NCI-H82 treated with DMSO at 0.1 percent for 48 hours (cell line): ENCODE results near the gene LTF.
"Not testable (repeated sequence)": the region's sequence is repeated elsewhere in the genome, so short reads cannot be mapped to it uniquely, and the experiment has no call there.

ENCODE experiments used
- DNase-seq: peaks from one replicate; lab custom pipeline; 2025; ENCODE audit not compliant: unreplicated experiment; lab: John Stamatoyannopoulos, UW

The LTF gene

DNA sequence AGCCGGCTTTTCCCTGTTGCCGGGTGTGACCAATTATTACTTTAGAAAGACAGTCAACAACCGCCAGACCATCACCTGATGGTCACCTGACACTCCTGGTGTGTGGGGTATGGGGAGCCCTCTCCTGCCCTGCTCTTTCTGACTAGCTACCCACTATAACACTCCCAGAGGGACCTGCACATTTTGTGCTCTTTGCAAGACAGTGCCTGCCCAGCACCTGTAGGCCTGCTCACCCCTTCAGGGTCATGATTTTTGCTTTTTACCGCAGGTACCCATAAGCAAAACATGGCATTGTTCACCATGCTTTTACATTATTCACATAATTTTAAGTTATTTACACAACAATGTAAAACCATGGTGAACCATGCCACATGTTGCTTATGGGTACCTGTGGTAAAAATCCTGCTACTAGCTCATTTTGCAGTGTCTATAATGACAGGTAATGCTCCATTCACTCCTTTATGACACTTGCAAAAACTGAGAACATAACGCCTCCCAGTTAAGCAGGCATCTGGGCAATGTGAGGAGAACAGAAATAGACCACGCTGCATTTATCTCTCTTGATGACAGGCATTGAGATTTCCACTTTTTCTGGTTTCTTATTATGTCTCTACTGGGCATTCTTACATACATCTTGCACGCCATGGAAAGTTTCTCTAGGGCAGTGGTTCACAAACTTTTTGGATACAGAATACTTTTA, 47.7 kb downstream of the LTF start:
- no peak for DNase-seq

DNA sequence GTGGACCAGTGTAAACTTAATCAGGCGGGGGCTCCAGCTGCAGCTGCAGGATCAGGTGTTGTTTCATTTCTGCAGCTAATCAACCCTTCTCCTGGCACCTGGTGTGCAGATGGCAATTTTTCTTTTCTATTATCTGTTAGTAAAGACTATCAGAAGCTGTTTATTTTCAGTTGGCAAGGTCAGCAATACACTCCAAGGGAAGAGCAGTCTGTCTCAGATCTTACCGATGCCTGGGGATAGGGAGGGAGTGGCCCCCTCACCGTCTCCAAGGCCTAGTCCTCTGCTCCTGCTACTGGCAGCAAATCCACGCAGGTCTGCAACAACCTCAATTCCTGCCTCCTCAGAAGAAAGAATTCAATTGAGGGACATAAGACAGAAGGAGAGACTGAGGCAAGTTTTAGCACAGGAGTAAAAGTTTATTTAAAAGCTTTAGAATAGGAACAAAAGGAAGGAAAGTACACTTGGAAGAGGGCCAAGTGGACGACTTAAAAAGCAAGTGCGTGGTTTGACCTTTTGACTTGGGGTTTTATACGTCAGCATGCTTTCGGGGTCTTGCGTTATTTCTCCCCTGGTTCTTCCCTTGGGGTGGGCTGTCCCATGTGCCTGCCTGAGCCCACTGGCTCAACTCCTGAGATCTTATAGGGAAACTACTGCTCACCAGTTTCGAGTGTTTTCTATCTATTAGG, 48.4 kb downstream of the LTF start:
- DNase-seq: no peak

DNA sequence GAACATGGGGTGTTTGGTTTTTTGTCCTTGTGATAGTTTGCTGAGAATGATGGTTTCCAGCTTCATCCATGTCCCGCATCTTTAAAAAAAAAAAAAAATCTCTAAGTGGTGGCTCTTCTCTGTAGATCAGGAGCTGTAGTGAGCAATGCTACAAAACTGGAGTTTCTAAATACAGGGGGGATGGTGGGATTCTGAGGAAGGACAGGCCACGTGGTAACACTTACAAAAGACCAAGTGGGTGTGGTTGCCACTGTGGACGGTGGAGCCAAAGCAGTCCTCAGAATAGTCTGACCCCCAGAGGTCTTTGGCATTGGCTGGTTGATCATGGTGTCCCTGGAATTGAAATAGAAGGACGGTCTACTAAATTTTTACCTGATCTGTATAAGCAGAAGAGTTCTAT, 50.0 kb downstream of the LTF start:
- DNase-seq: no peak

DNA sequence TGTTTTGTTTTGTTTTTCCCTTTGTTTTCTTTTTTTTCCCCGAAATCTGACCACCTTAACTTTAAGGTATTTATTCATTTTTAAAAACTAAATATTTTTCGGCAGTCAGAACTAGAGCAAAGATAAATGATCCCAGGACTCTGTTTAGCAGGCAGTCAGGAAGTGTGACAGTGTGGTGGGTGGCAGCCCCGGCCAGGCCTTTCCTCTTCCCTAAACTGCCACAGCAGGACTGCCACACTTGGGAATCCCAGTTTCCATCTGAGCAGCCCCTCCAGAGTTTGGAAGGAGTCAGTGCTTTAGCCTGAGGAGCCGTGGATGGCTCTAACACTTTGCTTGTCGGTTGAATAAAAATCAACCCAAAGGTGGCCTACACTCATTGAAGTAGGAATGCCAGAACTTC, 50.8 kb downstream of the LTF start:
- DNase-seq: no peak

DNA sequence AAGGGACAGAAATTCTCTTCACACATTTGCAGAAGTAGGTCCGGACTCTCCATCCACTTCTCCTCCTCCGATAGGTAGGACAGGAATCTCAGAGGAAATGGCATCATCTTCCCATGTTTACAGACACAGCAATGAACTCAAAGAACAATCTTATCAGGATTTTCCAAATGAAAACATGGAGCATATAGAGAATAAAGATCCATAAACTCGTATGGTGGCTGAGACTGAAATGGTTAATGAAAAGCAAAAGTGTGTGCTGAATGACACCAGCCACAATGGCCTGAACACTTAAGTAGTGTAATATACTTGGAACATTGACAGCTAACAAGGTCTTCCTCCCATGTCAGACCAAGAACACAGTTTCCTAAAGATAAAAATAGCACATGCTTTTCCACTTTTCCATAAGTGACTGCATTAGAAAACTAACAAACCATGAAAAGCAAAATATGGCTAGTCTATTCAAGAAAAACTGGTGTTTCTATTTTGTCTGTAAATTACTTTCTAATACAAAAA, 51.9 kb downstream of the LTF start:
- DNase-seq: no peak

DNA sequence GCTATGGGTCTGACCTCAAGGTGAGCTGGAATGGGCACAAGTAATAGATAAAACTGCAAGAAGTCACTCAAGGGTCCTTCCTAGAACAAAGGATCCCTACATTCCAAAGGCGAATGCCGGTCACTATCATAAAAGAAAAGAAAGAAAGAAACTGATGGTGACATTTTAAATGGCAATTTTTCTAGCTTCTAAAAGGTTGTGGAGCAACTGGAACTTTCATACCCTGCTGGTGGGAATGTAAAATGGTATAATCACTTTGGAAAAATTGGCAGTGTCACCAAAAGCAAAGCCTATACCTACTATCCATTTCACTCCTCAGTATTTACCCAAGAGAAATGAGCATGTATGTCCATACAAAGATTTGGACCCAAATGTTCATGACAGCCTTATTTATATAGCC, 53.4 kb downstream of the LTF start:
- no peak for DNase-seq

DNA sequence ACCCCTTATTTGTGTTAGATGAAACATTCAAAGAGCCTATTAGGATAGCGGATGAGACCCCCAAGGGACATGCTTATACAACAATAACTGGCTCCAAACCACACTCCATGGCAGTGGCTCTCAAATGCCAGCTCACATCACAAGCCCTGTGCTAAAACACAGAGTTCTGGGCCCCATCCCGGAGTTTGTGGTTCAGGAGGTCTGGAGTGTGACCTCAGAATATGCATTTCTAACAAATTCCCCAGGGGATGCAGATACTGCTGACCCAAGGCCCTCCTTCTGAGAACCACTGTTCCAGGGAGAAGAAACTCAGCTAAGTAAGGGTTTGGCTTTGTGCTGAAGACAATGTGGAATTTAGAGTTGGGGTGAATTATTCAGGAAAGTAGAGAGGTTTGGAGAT, 54.0 kb downstream of the LTF start:
- no peak for DNase-seq

DNA sequence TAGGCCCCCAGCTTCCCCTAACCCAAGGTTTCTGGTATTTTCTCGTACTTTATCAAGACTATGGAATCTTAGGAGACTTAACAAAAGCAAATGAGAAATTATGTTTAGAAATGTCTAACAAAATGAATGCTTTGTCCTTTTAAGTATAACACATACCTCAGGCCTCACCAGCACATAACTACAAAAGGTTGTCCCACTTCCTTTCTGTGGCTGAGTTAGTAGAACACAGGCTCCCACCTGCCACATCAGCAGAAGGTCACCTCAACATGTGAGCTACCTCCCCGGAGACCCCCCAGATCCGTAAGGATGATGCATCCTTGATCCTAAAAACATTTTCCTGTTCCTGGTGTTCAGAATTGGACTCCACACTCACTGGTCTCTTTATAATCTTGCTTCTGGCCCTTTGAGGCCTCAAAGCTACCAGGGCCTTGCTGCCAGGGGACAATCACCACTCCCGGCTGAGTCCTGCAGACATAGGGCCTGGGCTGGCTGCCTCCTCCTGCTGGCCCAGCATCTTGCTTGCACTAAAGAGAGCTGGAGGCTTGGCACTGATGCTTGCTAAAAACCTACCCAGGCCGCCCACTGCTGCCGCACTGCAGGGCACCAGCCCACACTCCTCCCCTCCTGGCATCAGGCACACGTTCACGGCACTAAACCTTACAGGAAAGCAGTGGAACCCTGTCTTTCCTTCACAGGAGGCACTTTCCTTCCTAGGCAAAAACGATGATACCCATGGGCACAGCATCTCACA, 54.8 kb downstream of the LTF start:
- DNase-seq: no peak

DNA sequence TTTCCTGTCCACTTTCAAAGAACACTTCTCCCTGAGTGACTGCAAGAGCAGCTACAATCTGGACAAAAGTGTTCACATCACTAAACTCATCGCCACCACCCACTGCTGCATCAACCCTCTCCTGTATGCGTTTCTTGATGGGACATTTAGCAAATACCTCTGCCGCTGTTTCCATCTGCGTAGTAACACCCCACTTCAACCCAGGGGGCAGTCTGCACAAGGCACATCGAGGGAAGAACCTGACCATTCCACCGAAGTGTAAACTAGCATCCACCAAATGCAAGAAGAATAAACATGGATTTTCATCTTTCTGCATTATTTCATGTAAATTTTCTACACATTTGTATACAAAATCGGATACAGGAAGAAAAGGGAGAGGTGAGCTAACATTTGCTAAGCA, 55.9 kb downstream of the LTF start:
- DNase-seq: no peak

DNA sequence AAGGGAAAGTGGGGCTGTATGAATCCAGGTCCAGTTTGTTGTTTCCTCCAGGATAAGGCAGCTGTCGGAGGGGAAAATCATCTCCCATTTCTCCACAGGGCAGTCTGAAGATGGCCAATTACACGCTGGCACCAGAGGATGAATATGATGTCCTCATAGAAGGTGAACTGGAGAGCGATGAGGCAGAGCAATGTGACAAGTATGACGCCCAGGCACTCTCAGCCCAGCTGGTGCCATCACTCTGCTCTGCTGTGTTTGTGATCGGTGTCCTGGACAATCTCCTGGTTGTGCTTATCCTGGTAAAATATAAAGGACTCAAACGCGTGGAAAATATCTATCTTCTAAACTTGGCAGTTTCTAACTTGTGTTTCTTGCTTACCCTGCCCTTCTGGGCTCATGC, 56.7 kb downstream of the LTF start:
- no peak for DNase-seq

DNA sequence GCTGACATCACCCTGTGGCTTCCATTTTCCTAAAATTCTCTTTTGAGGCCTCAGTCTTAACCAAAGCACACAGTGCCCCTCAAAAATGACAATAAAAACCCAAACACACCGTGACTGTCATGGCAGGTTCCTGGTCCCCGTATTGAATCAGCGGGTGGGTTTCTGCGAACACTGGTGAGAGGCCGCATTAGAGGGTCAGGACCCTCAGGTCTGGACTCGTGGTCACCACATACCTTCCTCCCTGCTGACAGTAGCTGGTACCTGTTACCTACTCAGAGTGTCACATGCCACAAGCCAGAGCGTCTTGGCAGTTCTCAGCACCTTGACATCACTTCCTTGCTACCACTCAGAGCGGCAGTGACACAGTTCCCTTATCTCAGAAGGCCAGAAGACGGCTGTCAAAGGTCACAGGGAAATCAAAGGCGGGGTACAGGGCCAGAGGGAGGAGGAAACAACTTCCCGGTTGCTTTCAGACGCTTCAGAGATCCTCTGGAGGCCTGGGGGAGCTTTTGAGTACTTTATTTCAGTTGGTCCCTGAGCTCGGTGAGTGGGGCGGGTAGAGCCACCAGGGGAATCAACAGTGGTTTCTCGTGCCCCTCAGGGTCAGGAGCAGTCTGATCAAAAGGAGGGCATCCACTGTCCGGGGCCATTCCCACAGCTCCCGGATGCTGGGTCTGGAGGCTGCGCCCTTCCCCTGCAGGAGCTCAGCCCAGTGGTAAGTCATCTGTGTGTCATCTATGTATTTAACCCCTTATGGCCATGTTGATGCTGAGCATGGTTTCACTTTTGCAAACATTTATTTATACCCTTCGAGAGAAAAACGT, 57.7 kb downstream of the LTF start, which contains the start of the genes CCR5AS and CCRL2:
Gene CCR5AS, minus strand, starts transcription at position 279 of the 824 bp plus-strand sequence.
Gene CCRL2, plus strand, starts transcription at position 472 of the 824 bp plus-strand sequence. CDS start 821 bp downstream, outside the sequence.
- DNase-seq: no peak

DNA sequence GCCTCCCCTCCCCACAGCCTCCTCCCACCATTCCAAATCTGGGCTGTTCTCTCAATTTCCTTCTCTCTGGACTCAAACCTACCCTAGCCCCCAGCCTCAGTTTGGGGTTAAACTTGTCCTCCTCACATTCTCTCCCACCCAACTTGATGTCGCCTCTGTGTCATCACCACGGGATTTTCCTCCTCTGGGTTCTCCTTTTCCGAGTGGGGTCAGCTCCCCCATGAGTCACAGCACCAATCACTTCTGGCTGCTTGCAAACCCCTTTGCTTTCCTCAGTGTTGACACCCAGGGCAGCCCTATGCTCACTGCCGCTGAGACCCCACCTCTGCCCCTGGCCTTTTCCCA, 58.3 kb downstream of the LTF start:
- DNase-seq: no peak

DNA sequence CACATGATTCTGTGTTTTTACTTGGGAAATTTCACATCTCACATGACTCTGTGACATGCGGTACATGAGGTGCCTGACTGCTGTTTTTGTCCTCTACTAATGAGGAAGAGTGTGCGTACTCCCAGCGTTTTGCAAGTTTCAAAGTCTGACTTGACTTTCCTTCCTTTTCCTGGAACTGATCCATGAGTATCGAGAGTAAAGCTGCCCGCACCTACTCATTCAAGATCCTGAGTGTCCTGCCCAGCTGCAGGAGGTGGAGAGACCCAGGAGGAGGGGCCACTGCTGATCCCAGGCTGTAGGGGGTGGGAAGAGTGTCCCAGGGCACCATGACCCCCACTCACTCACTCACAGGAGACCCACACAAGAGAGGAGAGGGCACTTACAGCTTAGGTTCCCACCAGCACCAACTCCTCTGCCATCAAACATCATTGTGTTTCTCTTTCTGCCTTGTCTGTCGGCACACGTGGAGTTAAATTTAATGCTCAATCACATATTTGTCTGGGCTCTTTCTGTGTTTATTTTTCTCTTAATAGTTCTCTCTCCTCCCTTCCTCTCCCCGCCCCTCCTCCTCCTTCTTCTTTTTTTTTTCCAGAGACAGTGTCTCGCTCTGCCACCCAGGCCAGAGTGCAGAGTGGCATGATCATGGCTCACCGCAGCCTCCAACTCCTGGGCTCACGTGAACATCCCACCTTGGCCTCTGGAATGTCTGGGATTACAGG, 59.2 kb downstream of the LTF start:
- DNase-seq: no peak

DNA sequence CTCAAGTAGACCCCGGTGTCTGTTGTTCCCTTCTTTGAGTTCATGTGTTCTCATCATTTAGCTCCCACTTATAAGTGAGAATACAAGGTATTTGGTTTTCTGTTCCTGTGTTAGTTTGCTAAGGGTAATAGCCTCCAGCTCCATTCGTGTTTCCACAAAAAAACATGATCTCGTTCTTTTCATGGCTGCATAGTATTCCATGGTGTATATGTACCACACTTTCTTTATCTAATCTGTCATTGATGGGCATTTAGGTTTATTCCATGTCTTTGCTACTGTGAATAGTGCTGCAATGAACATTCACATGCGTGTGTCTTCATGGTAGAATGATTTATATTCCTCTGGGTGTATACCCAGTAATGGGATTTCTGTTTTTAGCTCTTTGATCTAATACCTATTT, 61.8 kb downstream of the LTF start:
- not testable (repeated sequence) for DNase-seq

DNA sequence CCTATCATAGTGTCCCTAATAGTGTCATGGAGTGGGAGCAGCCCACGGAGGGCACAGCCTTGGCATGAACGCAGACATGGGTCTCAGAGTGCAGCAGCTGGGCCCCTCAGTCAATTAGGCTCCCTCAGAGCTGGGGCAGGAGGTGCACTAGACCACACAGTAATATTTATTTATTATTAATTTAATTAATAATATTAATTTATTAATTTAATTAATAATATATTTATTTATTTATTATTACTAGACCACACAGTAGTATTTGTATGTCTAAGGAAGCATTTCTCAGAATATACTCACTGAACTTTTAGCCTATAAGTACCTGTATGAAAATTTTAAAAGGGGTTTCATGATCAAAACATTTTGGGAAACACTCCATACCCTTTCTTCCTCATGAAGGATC, 63.1 kb downstream of the LTF start:
- no peak for DNase-seq

DNA sequence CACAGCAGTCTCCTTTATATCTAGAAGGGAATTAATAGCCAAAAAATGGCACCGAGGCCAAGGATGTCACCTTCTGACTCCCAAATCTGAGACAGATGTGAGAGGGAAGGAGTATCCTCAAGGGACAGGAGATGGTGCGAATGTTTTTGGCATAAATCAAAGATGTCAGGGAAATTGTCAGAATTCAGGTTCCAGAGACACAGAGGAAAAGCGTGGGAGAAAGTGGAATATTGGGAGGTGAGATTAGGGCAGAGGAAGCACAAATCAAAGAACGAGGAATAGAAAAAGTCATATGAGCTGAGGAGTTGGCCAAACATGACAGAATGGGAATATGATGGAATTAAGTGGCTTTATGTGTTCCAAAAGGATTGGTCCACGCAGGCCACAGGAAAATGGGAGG, 63.9 kb downstream of the LTF start:
- DNase-seq: no peak

DNA sequence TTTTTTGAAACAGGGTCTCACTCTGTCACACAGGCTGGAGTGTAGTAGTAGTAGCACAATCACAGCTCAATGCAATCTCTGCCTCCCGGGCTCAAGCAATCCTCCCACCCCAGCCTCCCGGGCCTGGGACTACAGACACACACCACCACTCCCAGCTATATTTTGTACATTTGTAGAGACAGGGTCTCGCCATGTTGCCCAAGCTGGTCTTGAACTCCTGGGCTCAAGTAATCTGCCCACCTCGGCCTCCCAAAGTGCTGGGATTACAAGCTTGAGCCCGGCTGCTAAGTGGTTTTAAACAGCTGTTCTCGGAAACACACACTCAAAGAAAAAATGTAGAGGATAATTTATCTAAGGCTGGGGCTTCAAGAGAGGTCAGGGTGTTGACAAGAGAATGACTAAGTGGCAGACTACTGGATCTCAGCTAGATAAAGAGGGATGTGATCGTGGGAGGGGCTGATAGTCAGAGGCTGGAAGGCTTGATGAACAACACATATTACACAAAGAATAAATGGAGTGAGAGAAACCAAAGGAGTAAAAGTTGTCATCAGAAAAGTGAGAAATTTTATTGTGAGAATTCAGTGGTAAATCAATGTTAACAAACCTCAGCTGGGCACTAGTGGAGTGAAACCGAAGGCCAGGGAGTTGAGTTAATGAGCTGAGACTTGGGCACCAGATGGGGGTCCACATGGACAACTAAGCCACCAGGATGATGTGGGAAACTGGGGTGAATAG, 64.5 kb downstream of the LTF start:
- DNase-seq: no peak

DNA sequence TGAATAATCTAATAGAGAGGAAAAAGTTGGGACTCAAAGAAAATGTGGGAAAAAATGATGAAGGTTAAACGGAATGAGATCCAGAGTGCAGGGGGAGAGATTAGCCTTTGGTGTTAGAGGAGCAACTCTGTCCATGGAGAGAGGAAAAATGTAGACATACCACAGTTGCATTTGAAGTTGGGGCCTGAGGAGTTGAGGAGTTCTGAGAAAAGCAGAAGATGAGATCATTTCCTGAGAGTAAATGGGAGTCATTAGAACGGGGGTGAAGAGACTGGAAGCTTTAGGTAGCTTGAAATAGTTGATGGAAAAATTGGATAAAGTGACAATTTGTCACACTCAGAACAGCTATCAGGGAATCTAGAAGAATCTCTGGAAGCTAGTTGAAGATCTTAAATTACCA, 65.1 kb downstream of the LTF start:
- no peak for DNase-seq

DNA sequence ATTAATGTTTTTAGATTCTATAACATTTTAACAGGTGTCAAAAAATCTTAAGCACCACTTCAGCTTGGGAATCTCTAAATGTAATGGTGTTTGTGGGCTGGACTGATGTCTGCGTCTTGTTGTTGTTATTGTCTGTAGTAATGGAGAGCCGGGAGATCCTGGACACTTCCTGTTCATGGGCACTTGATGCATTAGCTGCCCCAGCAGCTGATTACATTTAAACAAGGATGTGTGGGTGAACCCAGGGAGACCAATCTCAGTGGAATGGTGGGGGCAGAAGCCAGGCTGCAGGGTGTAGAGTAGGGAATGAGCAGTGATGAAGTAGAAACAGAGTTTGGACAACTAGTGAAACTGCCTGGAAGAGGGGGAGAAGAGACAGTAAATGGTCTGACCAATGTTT, 65.6 kb downstream of the LTF start:
- DNase-seq: no peak
